GM12878 (cell line): ENCODE measurements around the gene CNTNAP5. TPM values are rescaled to one million over a fixed set of nuclear protein-coding genes. Genes with fewer than 3 reads are reported as not detected.

Source experiments
- ATAC-seq: fragments of 200-7000 bp; cut with Tn5 transposase; 3 replicates; pipeline ENCODE4 v1.9.1; 2020; ENCODE audit warnings: mild to moderate bottlenecking, moderate library complexity
- BruUV-seq: library from RNA; stranded (reverse); fragments of 400-500 nt; replicated peaks from 2 replicates; lab custom pipeline; 2021; lab: Mats Ljungman, UMichigan
- CTCF ChIA-PET: fragments of 300-600 bp; sonication (Branson Sonifier 250); formaldehyde crosslinking; extraction: SDS; loops from one replicate; lab custom pipeline; 2021; ENCODE audit warnings: inconsistent platforms; lab: Yijun Ruan, JAX
- POLR2A ChIA-PET: fragments of 350-600 bp; formaldehyde crosslinking; extraction: SDS; loops from one replicate; lab custom pipeline; 2021; ENCODE audit warnings: inconsistent platforms; lab: Charles Lee
- RAD21 ChIA-PET: fragments of 300-600 bp; sonication (Branson Sonifier 250); formaldehyde crosslinking; loops from one replicate; lab custom pipeline; 2023; ENCODE audit warnings: antibody characterized with exemption; ENCODE audit not compliant: unreplicated experiment; lab: Charles Lee
- SMC1A ChIA-PET: fragments of 300-600 bp; sonication (Branson Sonifier 250); formaldehyde crosslinking; loops from one replicate; lab custom pipeline; 2023; ENCODE audit not compliant: unreplicated experiment, uncharacterized antibody; lab: Charles Lee
- DNase-seq: peaks from one replicate; pipeline ENCODE4 v3.0.0-alpha.2; 2011; ENCODE audit warnings: low read depth, low spot score
- FAIRE-seq: peaks from 3 replicates; lab custom pipeline; 2011; peaks lifted over from hg19 to GRCh38; lab: Jason Lieb, UNC
- H2AFZ ChIP-seq: 2 replicates; pipeline ENCODE4 v1.6.0; 2011; ENCODE audit warnings: low read depth, low read length, control low read depth; ENCODE audit not compliant: control insufficient read depth
- H3K27ac ChIP-seq: 2 replicates; pipeline ENCODE4 v1.5.1; 2011; ENCODE audit warnings: control low read depth; ENCODE audit not compliant: control insufficient read depth, insufficient read depth
- H3K27me3 ChIP-seq, 2 experiments: replicated peaks in 1 of 2; 2 replicates each; pipeline versions ENCODE4 v1.6.0 to v1.6.1; 2011; ENCODE audit warnings: low read length in 1 of 2; ENCODE audit not compliant: control insufficient read depth in 2 of 2, insufficient read depth in 2 of 2
- H3K36me3 ChIP-seq, 2 experiments: 2 replicates each; pipeline ENCODE4 v1.5.1; 2011; ENCODE audit warnings: low read length in 1 of 2; ENCODE audit not compliant: control insufficient read depth in 2 of 2, insufficient read depth in 2 of 2
- H3K4me1 ChIP-seq: 2 replicates; pipeline ENCODE4 v1.6.1; 2011; ENCODE audit warnings: mild to moderate bottlenecking, low read length, moderate library complexity, mixed read lengths; ENCODE audit not compliant: control insufficient read depth, insufficient read depth
- H3K4me2 ChIP-seq: 2 replicates; pipeline ENCODE4 v1.6.0; 2011; ENCODE audit warnings: control low read depth; ENCODE audit not compliant: control insufficient read depth, insufficient read depth
- H3K4me3 ChIP-seq: fragments of 200-600 bp; sonication (generic); 2 replicates; pipeline ENCODE4 v1.5.1; 2016
- H3K79me2 ChIP-seq: 2 replicates; pipeline ENCODE4 v1.6.0; 2011; ENCODE audit warnings: low read length; ENCODE audit not compliant: control insufficient read depth, insufficient read depth
- H3K9ac ChIP-seq: 2 replicates; pipeline ENCODE4 v1.8.0; 2011; ENCODE audit warnings: low read length, control low read depth, mixed read lengths; ENCODE audit not compliant: control insufficient read depth, insufficient read depth
- H3K9me3 ChIP-seq: replicated peaks from 3 replicates; pipeline ENCODE4 v1.5.1; 2011; ENCODE audit warnings: mild to moderate bottlenecking, low read length; ENCODE audit not compliant: control insufficient read depth, insufficient read depth
- H4K20me1 ChIP-seq: 2 replicates; pipeline ENCODE4 v1.6.0; 2011; ENCODE audit not compliant: control insufficient read depth, insufficient read depth
- ATF2 ChIP-seq: IDR thresholded peaks from 2 replicates; pipeline ENCODE4 v1.6.1; 2012; ENCODE audit warnings: low read length, inconsistent platforms
- CBX5 ChIP-seq: sonication (generic); IDR thresholded peaks from 2 replicates; pipeline ENCODE4 v1.6.1; 2016; ENCODE audit warnings: low read depth, moderate library complexity, mild to moderate bottlenecking, inconsistent platforms
- CHD2 ChIP-seq: IDR thresholded peaks from 2 replicates; pipeline ENCODE4 v1.6.1; 2011; ENCODE audit warnings: low read depth, low read length, improper control_type of control experiment, borderline replicate concordance
- GABPA ChIP-seq: IDR thresholded peaks from 2 replicates; pipeline ENCODE4 v1.6.1; 2014; ENCODE audit warnings: antibody characterized with exemption, low read depth, mild to moderate bottlenecking, inconsistent platforms
- MLLT1 ChIP-seq: fragments of 450-650 bp; IDR thresholded peaks from 2 replicates; pipeline ENCODE4 v1.6.1; 2016; ENCODE audit warnings: mild to moderate bottlenecking
- SMC3 ChIP-seq: IDR thresholded peaks from 2 replicates; pipeline ENCODE4 v1.6.1; 2011; ENCODE audit warnings: low read length, improper control_type of control experiment, borderline replicate concordance
- WGBS: methylation state at CpG from one replicate; pipeline ENCODE4 v1.1.6; 2016; ENCODE audit warnings: low lambda C conversion rate; ENCODE audit not compliant: insufficient replicate concordance, insufficient coverage; ENCODE audit errors: missing lambda C conversion rate; 5-methylcytosine and 5-hydroxymethylcytosine counted together
- in situ Hi-C: fragments of 300-500 bp; cut with MboI; formaldehyde crosslinking; loops from 9 replicates; pipeline ENCODE4 v1.14.3; 2018; ENCODE audit warnings: mixed read lengths
- intact Hi-C: fragments of 100-400 bp; cut with micrococcal nuclease; formaldehyde crosslinking; loops from one replicate; pipeline ENCODE4 v1.14.2; 2022; ENCODE audit not compliant: unreplicated experiment
- polyA plus RNA-seq, 11 experiments: library from polyadenylated mRNA; depleted of rRNA in 4 of 11; unstranded in 6 of 11; stranded (reverse) in 5 of 11; fragments of >200 nt; fragmentation: Nextera tagmentation in 4 of 11; fragmentation: Illumina TruSeq in 1 of 11; extraction: Ambion mirVana in 4 of 11; extraction: Trizol in 1 of 11; gene quantifications; 1 replicate in 1 of 11; 2 replicates in 10 of 11; pipeline versions ENCODE4 v1.2.1 to v1.2.3, GENCODE V29; 2011 to 2016; ENCODE audit warnings: inconsistent platforms in 2 of 11, missing spikeins in 2 of 11, low read depth in 1 of 11
- total RNA-seq, 4 experiments: library from RNA; depleted of rRNA in 3 of 4; stranded (reverse); fragments of >200 nt in 3 of 4; fragmentation: Illumina TruSeq in 1 of 4; extraction: Trizol in 1 of 4; gene quantifications; 2 replicates each; pipeline versions ENCODE4 v1.2.1 to v1.2.3, GENCODE V29; 2013 to 2021

CNTNAP5 gene
- total and polyA plus RNA-seq, 10 of the 15 experiments (the other 5 are each of a cell fraction or from before 2014, with no cell fraction given) = not detected

- no peak for FAIRE-seq
- intact Hi-C loops (no loop called here), in situ Hi-C loops (no loop called here)
- H3K4me2 ChIP-seq = no peak overlapping the region
- POLR2A ChIA-PET = no interaction called here
- no peak overlapping the region for H3K27ac ChIP-seq
- H3K4me1 ChIP-seq = no peaks in the 10 kb centered on the region
- DNase-seq = no peak
- ATAC-seq = no peak
- RAD21 ChIA-PET = no interaction called here
- WGBS = 13% methylated on average over 5 of the region's 5 CpGs
- no peaks in the 10 kb centered on the region for H3K79me2 ChIP-seq
- no peaks in the 10 kb centered on the region for H3K27me3 ChIP-seq
- CTCF ChIA-PET = no interaction called here
- no peaks in the 10 kb centered on the region for H3K36me3 ChIP-seq
- no peak overlapping the region for H3K9ac ChIP-seq
- no TSS peak for BruUV-seq
- SMC1A ChIA-PET = no interaction called here
- no peaks in the 10 kb centered on the region for H4K20me1 ChIP-seq
- TF ChIP-seq CBX5 (no peak), MLLT1 (no peak), GABPA (no peak), ATF2 (no peak), CHD2 (no peak), SMC3 (no peak)
- H3K9me3 ChIP-seq = no peaks in the 10 kb centered on the region
- no peak overlapping the region for H2AFZ ChIP-seq
- no peak overlapping the region for H3K4me3 ChIP-seq
Measured at GRCh38 chr2:124261456-124261855, 236.4 kb downstream of the CNTNAP5 start.
